D721Med (cell line): ENCODE results near the gene RNF112.
"Not testable (repeated sequence)": the region's sequence is repeated elsewhere in the genome, so short reads cannot be mapped to it uniquely, and the experiment has no call there.

Experiments used
- DNase-seq: peaks from one replicate; pipeline ENCODE4 v3.0.0; 2011; ENCODE audit warnings: low spot score; ENCODE audit not compliant: insufficient read length
- FAIRE-seq: peaks from 2 replicates; lab custom pipeline; 2011; peaks lifted over from hg19 to GRCh38; lab: Jason Lieb, UNC
- TF ChIP-seq, protein P1 (sequence below): IDR thresholded peaks from 2 replicates; pipeline ENCODE4 v1.5.1; 2012; ENCODE audit warnings: mild to moderate bottlenecking, control low read depth; ENCODE audit not compliant: insufficient read depth; ENCODE audit errors: missing control alignments

RNF112 gene

DNA sequence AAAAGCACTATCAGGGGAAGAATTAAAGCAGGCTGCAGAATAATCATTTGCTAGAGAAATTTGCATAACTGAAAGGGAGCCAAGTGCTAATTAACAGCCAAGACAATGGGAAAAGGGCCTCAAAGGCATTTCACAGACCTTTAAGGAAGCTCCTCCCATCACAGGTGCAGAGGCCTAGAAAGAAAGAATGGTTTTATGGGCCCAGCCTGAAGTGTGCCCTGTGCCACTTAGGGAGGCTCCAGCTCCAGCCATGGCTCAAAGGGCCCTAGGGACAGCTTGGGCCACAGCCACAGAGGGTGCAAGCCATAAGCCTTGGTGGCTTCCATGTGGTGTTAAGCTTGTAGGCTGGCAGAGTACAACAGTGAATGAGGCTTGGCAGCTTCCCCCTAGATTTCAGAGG, 50.1 kb downstream of the RNF112 start:
- TF ChIP-seq, protein P1, sequence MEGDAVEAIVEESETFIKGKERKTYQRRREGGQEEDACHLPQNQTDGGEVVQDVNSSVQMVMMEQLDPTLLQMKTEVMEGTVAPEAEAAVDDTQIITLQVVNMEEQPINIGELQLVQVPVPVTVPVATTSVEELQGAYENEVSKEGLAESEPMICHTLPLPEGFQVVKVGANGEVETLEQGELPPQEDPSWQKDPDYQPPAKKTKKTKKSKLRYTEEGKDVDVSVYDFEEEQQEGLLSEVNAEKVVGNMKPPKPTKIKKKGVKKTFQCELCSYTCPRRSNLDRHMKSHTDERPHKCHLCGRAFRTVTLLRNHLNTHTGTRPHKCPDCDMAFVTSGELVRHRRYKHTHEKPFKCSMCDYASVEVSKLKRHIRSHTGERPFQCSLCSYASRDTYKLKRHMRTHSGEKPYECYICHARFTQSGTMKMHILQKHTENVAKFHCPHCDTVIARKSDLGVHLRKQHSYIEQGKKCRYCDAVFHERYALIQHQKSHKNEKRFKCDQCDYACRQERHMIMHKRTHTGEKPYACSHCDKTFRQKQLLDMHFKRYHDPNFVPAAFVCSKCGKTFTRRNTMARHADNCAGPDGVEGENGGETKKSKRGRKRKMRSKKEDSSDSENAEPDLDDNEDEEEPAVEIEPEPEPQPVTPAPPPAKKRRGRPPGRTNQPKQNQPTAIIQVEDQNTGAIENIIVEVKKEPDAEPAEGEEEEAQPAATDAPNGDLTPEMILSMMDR = no peak
- DNase-seq = no peak
- no peak for FAIRE-seq

DNA sequence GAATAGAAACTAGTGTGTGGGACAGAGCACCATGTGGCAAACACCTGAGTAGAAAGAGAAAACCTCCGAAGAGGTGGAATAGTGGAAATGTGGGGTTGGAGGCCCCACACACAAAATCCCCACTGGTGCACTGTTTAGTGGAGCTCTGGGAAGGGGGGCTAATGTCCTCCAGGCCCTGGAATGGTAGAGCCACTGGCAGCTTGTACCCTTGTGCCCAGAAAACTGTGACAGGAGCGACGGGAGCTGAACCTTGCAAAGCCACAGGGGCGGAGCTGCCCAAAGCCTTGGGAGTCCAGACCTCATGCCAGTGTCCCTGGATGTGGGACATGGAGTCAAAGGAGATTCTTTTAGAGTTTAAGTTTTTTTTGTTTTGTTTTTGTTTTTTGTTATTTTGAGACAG, 50.6 kb downstream of the RNF112 start:
- TF ChIP-seq, protein P1 = no peak
- no peak for FAIRE-seq
- DNase-seq = no peak

DNA sequence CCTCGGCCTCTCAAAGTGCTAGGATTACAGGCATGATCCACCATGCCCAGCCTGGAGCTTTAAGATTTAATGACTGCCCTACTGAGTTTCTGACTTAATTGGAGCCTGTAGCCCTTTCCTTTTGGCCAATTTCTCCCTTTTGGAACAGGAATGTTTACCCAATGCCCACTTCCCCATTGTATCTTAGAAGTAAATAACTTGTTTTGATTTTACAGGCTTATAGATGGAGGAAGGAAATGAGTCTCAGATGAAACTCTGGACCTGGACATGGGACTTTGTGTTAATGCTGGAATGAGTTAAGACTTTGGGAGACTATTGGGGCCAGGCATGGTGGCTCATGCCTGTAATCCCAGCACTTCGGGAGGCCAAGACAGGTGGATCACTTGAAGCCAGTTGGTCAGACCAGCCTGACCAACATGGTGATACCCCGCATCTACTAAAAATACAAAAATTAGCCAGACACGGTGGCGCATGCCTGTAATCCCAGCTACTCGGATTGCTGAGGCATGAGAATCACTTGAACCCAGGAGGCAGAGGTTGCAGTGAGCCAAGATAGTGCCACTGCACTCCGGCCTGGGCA, 51.5 kb downstream of the RNF112 start:
- DNase-seq, FAIRE-seq: not testable (repeated sequence)

DNA sequence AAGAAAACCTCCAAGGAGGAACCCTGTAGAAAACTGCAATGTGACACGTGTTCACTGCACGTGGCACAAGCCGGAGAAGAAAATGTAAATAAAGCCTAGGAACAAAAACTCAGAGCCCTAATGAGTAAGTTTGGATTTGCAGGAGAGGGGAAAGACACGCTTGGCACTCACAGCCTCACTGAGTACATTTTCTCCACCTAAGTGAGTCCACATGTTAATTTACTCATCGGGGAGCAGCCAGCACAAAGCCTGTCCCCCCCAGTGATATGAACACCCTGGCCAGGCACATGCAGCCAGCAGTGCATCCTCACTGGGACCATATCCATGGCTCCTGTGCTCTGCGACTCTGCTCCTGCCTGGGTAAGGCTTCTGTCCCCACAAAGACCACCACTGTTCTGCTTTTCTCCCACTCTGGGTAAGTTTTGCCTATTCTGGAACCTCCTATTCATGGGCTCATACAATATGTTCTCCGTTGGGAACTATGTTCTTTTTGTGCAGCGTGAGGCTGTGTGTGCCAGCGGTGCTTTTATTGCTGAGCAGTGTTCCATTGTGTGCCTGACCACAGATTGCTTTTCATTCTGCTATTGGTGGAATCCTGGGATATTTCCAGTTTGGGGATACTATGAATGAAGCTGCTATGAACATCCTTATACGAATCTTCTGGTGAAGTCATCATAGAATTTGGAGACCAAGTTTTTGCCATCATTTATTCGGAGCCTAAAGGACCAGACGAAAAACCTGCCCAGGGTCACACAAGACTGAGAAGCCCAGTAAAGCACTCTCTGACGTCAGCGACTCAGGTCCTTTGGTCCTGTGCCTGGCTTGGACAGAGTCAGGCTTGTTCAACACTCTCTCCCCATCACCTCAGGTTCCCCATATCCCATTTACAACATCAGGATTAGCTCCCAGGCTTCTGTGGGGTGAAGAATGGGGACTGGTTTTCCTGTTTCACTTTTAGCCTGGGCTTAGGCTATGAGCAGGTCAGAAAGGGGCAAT, 53.3 kb downstream of the RNF112 start:
- DNase-seq = no peak

More for the DNA sequence above, 53.3 kb downstream of the RNF112 start:
- TF ChIP-seq, protein P1 = no peak
- FAIRE-seq = no peak
